OCI-LY1 (cell line): ENCODE data around the gene HLA-DQB2.
"Not testable (repeated sequence)": the region's sequence is repeated elsewhere in the genome, so short reads cannot be mapped to it uniquely, and the experiment has no call there.

Experiments used
- H2AFZ ChIP-seq: fragments of 200-600 bp; sonication (generic), shearing (Covaris generic); 2 replicates; pipeline ENCODE4 v1.6.0; 2014; ENCODE audit warnings: antibody characterized with exemption, mild to moderate bottlenecking, low read length
- H3F3A ChIP-seq: fragments of 200-600 bp; sonication (generic), shearing (Covaris generic); 2 replicates; pipeline ENCODE4 v1.6.0; 2014; ENCODE audit warnings: mild to moderate bottlenecking, antibody characterized with exemption, low read length, moderate library complexity; ENCODE audit not compliant: insufficient read depth
- H3K27ac ChIP-seq: fragments of 200-600 bp; sonication (generic); 2 replicates; pipeline ENCODE4 v1.5.1; 2014; ENCODE audit warnings: low read length, mixed run types, mild to moderate bottlenecking, low read depth; ENCODE audit not compliant: poor library complexity, severe bottlenecking
- H3K27me3 ChIP-seq: fragments of 200-600 bp; sonication (generic); 2 replicates; pipeline ENCODE4 v1.6.0; 2014; ENCODE audit warnings: antibody characterized with exemption, mild to moderate bottlenecking, low read length, moderate library complexity; ENCODE audit not compliant: insufficient read depth
- H3K36me3 ChIP-seq: fragments of 200-600 bp; sonication (generic); 2 replicates; pipeline ENCODE4 v1.6.1; 2014; ENCODE audit warnings: mild to moderate bottlenecking, antibody characterized with exemption, low read length, moderate library complexity, mixed read lengths; ENCODE audit not compliant: insufficient read depth
- H3K4me1 ChIP-seq: fragments of 200-600 bp; sonication (generic); 2 replicates; pipeline ENCODE4 v1.5.1; 2014; ENCODE audit warnings: mild to moderate bottlenecking, low read length, moderate library complexity; ENCODE audit not compliant: insufficient read depth, severe bottlenecking
- H3K4me2 ChIP-seq: fragments of 200-600 bp; sonication (generic), shearing (Covaris generic); 2 replicates; pipeline ENCODE4 v1.6.1; 2014; ENCODE audit warnings: low read length
- H3K4me3 ChIP-seq: fragments of 200-600 bp; sonication (generic); 2 replicates; pipeline ENCODE4 v1.5.1; 2014; ENCODE audit warnings: low read length, low read depth, mild to moderate bottlenecking, mixed read lengths; ENCODE audit not compliant: poor library complexity, severe bottlenecking
- H3K79me2 ChIP-seq: fragments of 200-600 bp; shearing (Covaris generic); 2 replicates; pipeline ENCODE4 v1.6.1; 2016; ENCODE audit warnings: mixed run types, low read length, mixed read lengths; ENCODE audit not compliant: insufficient read depth
- H3K9ac ChIP-seq: fragments of 200-600 bp; sonication (generic), shearing (Covaris generic); 2 replicates; pipeline ENCODE4 v1.6.1; 2014; ENCODE audit warnings: mild to moderate bottlenecking, low read length, mixed read lengths
- H3K9me2 ChIP-seq: fragments of 200-600 bp; sonication (generic), shearing (Covaris generic); 2 replicates; pipeline ENCODE4 v1.6.1; 2014; ENCODE audit warnings: low read depth, mild to moderate bottlenecking, low read length, mixed read lengths
- H3K9me3 ChIP-seq: fragments of 200-600 bp; shearing (Covaris generic); 2 replicates; pipeline ENCODE4 v1.6.1; 2014; ENCODE audit warnings: low read length, mixed read lengths
- H4K20me1 ChIP-seq: fragments of 200-600 bp; sonication (generic), shearing (Covaris generic); 2 replicates; pipeline ENCODE4 v1.6.0; 2016; ENCODE audit warnings: mild to moderate bottlenecking, low read length; ENCODE audit not compliant: insufficient read depth
- EZH2 ChIP-seq: fragments of 200-600 bp; sonication (generic), shearing (Covaris generic); IDR thresholded peaks from 2 replicates; pipeline ENCODE4 v1.8.0; 2017; ENCODE audit warnings: borderline replicate concordance, mixed run types, mild to moderate bottlenecking, antibody characterized with exemption, low read length, moderate library complexity, mixed read lengths
- TF ChIP-seq, protein P1 (sequence below): fragments of 200-600 bp; sonication (generic), shearing (Covaris generic); IDR thresholded peaks from 2 replicates; pipeline ENCODE4 v1.5.1; 2017; ENCODE audit warnings: mild to moderate bottlenecking, antibody characterized with exemption, low read length, moderate library complexity, mixed read lengths

The HLA-DQB2 gene

GRCh38 chr6:32790306-32790705, 27.0 kb upstream of the HLA-DQB2 start:
- Histone ChIP-seq H3F3A (no peaks in the 10 kb centered on the region), H3K79me2 (no peaks in the 10 kb centered on the region), H3K4me3 (no peak overlapping the region), H3K27me3 (no peaks in the 10 kb centered on the region; the same call in 1 of the 2 replicates), H3K4me1 (peaks cover 4% of the 10 kb centered on the region), H3K9me3 (no peaks in the 10 kb centered on the region), H4K20me1 (no peaks in the 10 kb centered on the region), H3K36me3 (no peaks in the 10 kb centered on the region), H3K4me2 (no peak overlapping the region), H3K27ac (no peak overlapping the region), H3K9ac (no peak overlapping the region), H3K9me2 (no peaks in the 10 kb centered on the region), H2AFZ (no peak overlapping the region)
- TF ChIP-seq EZH2: no peak
- TF ChIP-seq, protein P1, sequence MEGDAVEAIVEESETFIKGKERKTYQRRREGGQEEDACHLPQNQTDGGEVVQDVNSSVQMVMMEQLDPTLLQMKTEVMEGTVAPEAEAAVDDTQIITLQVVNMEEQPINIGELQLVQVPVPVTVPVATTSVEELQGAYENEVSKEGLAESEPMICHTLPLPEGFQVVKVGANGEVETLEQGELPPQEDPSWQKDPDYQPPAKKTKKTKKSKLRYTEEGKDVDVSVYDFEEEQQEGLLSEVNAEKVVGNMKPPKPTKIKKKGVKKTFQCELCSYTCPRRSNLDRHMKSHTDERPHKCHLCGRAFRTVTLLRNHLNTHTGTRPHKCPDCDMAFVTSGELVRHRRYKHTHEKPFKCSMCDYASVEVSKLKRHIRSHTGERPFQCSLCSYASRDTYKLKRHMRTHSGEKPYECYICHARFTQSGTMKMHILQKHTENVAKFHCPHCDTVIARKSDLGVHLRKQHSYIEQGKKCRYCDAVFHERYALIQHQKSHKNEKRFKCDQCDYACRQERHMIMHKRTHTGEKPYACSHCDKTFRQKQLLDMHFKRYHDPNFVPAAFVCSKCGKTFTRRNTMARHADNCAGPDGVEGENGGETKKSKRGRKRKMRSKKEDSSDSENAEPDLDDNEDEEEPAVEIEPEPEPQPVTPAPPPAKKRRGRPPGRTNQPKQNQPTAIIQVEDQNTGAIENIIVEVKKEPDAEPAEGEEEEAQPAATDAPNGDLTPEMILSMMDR: no peak

- Histone ChIP-seq H3K4me2 (no peak overlapping the region), H3K9ac (no peak overlapping the region), H3K27ac (no peak overlapping the region), H4K20me1 (no peaks in the 10 kb centered on the region), H3K79me2 (no peaks in the 10 kb centered on the region), H3K4me1 (no peaks in the 10 kb centered on the region), H3K27me3 (no peaks in the 10 kb centered on the region), H3K9me2 (no peaks in the 10 kb centered on the region), H3K36me3 (no peaks in the 10 kb centered on the region), H3F3A (no peaks in the 10 kb centered on the region), H3K4me3 (no peak overlapping the region), H3K9me3 (no peaks in the 10 kb centered on the region), H2AFZ (no peak overlapping the region)
- TF ChIP-seq EZH2: no peak
- TF ChIP-seq, protein P1: peak; percentile 74; the same call in 1 of the 2 replicates
Observed at GRCh38 chr6:32785781-32786533, 22.6 kb upstream of the HLA-DQB2 start.

DNA sequence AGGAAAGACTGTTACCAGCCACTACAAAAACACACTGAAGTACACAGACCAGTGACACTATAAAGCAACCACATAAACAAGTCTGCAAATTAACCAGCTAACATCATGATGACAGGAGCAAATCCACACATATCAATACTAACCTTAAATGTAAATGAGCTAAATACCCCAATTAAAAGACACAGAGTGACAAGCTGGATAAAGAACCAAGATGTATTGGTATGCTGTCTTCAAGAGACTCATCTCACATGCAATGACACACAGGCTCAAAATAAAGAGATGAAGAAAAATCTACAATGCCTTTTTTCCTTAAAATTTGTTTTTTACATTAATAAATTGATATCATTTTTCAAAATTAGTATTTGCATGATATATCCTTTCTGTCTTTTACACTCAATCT, 19.6 kb upstream of the HLA-DQB2 start:
- not testable (repeated sequence) for H3F3A ChIP-seq, H3K4me1 ChIP-seq, H3K36me3 ChIP-seq, H2AFZ ChIP-seq, H3K9me3 ChIP-seq, H3K27me3 ChIP-seq, H3K4me3 ChIP-seq, H3K79me2 ChIP-seq, H3K9ac ChIP-seq, H3K27ac ChIP-seq, H3K9me2 ChIP-seq, H4K20me1 ChIP-seq, H3K4me2 ChIP-seq

DNA sequence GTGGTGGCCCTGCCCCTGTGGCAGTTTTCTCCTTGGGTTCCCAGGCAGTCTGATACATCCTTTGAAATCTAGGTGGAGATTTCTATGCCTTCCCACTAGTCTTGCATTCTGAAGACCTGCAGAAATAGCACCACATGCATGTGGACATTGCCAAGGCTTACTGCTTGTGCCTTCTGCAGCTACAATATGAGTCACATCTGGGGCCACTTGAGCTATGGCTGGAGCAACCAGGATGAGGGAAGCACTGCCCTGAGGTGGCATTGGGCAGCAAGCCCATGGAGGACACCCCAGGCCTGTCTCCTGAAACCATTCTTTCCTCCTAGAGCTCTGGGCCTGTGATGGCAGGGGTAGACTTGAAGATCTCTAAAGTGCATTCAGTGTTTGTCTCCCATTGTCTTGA, 15.7 kb upstream of the HLA-DQB2 start:
- no peak overlapping the region for H3K27ac ChIP-seq
- H3K9me2 ChIP-seq: no peaks in the 10 kb centered on the region
- H2AFZ ChIP-seq: no peak overlapping the region
- no peaks in the 10 kb centered on the region for H3K79me2 ChIP-seq
- no peaks in the 10 kb centered on the region for H3K9me3 ChIP-seq
- no peaks in the 10 kb centered on the region for H4K20me1 ChIP-seq
- no peak overlapping the region for H3K4me2 ChIP-seq
- TF ChIP-seq, protein P1: no peak
- TF ChIP-seq EZH2: no peak
- no peaks in the 10 kb centered on the region for H3K27me3 ChIP-seq
- no peak overlapping the region for H3K9ac ChIP-seq
- no peaks in the 10 kb centered on the region for H3K4me1 ChIP-seq
- no peaks in the 10 kb centered on the region for H3K36me3 ChIP-seq
- no peaks in the 10 kb centered on the region for H3F3A ChIP-seq
- no peak overlapping the region for H3K4me3 ChIP-seq
